Endothelial cell of umbilical vein (primary cell): ENCODE measurements around the gene ZNF195. TPM values are rescaled to one million over a fixed set of nuclear protein-coding genes. Genes with fewer than 3 reads are reported as not detected.
"Not testable (repeated sequence)": the region's sequence is repeated elsewhere in the genome, so short reads cannot be mapped to it uniquely, and the experiment has no call there.

Source experiments
- BruUV-seq: library from RNA; stranded (reverse); fragments of 400-500 nt; replicated peaks from 2 replicates; lab custom pipeline; 2021; lab: Mats Ljungman, UMichigan
- CTCF ChIA-PET: fragments of 300-600, 350-600 bp; sonication (Branson Sonifier 250); formaldehyde crosslinking; loops from one replicate; lab custom pipeline; 2021; ENCODE audit warnings: antibody characterized with exemption, inconsistent platforms; lab: Charles Lee
- POLR2A ChIA-PET: fragments of 300-600, 350-600 bp; sonication (Branson Sonifier 250); formaldehyde crosslinking; loops from one replicate; lab custom pipeline; 2021; ENCODE audit warnings: antibody characterized with exemption, inconsistent platforms; lab: Charles Lee
- DNase-seq: peaks from one replicate; pipeline ENCODE4 v3.0.0-alpha.2; 2011; ENCODE audit warnings: low read depth, low spot score
- FAIRE-seq: peaks from 2 replicates; lab custom pipeline; 2011; peaks lifted over from hg19 to GRCh38; lab: Jason Lieb, UNC
- H2AFZ ChIP-seq: 2 replicates; pipeline ENCODE4 v1.6.0; 2012; ENCODE audit warnings: low read depth, low read length, control low read depth, inconsistent platforms
- H3K27ac ChIP-seq: 2 replicates; pipeline ENCODE4 v1.5.1; 2011; ENCODE audit warnings: low read depth, mild to moderate bottlenecking, control low read depth, low read length, moderate library complexity; ENCODE audit not compliant: insufficient read depth
- H3K27me3 ChIP-seq, 2 experiments: 2 replicates each; pipeline versions ENCODE4 v1.6.0 to v1.6.1; 2011; ENCODE audit warnings: low read length in 2 of 2, mixed read lengths in 1 of 2; ENCODE audit not compliant: control insufficient read depth in 2 of 2, insufficient read depth in 2 of 2
- H3K36me3 ChIP-seq, 2 experiments: 2 replicates in 1 of 2; 3 replicates in 1 of 2; pipeline ENCODE4 v1.5.1; 2011; ENCODE audit warnings: low read length in 2 of 2, mild to moderate bottlenecking in 1 of 2, moderate library complexity in 1 of 2; ENCODE audit not compliant: control insufficient read depth in 2 of 2, insufficient read depth in 2 of 2; ENCODE audit errors: extremely low read depth in 1 of 2
- H3K4me1 ChIP-seq: 3 replicates; pipeline ENCODE4 v1.5.1; 2011; ENCODE audit warnings: mild to moderate bottlenecking, low read length; ENCODE audit not compliant: control insufficient read depth, insufficient read depth; ENCODE audit errors: extremely low read depth
- H3K4me2 ChIP-seq: 2 replicates; pipeline ENCODE4 v1.6.1; 2011; ENCODE audit warnings: low read length, control low read depth, mixed read lengths; ENCODE audit not compliant: insufficient read depth
- H3K4me3 ChIP-seq, 3 experiments: fragments of 200-600 bp in 1 of 3; sonication (generic), shearing (Covaris generic) in 1 of 3; replicated peaks in 1 of 3; 2 replicates each; pipeline ENCODE4 v1.5.1; 2011 to 2016; ENCODE audit warnings: control low read depth in 3 of 3, low read length in 3 of 3, mild to moderate bottlenecking in 2 of 3, inconsistent platforms in 1 of 3, low read depth in 1 of 3, moderate library complexity in 1 of 3; ENCODE audit not compliant: insufficient read depth in 1 of 3
- H3K79me2 ChIP-seq: 2 replicates; pipeline ENCODE4 v1.6.0; 2012; ENCODE audit warnings: low read length, inconsistent platforms; ENCODE audit not compliant: control insufficient read depth, insufficient read depth
- H3K9ac ChIP-seq: replicated peaks from 2 replicates; pipeline ENCODE3; 2011; ENCODE audit warnings: low read length, control low read depth; ENCODE audit not compliant: insufficient read depth; ENCODE audit errors: extremely low read depth
- H3K9me1 ChIP-seq: replicated peaks from 3 replicates; pipeline ENCODE4 v1.6.0; 2011; ENCODE audit warnings: mild to moderate bottlenecking, low read length; ENCODE audit not compliant: control insufficient read depth, insufficient read depth; ENCODE audit errors: extremely low read depth
- H3K9me3 ChIP-seq: replicated peaks from 2 replicates; pipeline ENCODE4 v1.5.1; 2012; ENCODE audit warnings: low read length, inconsistent platforms; ENCODE audit not compliant: control insufficient read depth, insufficient read depth
- H4K20me1 ChIP-seq: replicated peaks from 2 replicates; pipeline ENCODE3; 2011; ENCODE audit warnings: mild to moderate bottlenecking, low read length; ENCODE audit not compliant: control insufficient read depth, insufficient read depth; ENCODE audit errors: extremely low read depth
- dilution Hi-C: fragments of 300-500 bp; cut with MboI; formaldehyde crosslinking; loops from one replicate; pipeline ENCODE4 v1.15.0; 2019; ENCODE audit warnings: low sequenced_read_pairs; ENCODE audit not compliant: extremely low pct_ligation_motif_present
- intact Hi-C: fragments of 100-400 bp; cut with micrococcal nuclease; formaldehyde crosslinking; loops from one replicate; pipeline ENCODE4 v1.10.0; 2022
- polyA plus RNA-seq, 4 experiments: library from polyadenylated mRNA; depleted of rRNA in 3 of 4; stranded (reverse) in 3 of 4; unstranded in 1 of 4; fragments of >200 nt; gene quantifications; 2 replicates each; pipeline versions ENCODE4 v1.2.1 to v1.2.3, GENCODE V29; 2011 to 2012; ENCODE audit warnings: missing spikeins in 1 of 4
- small RNA-seq: library from RNA; depleted of rRNA; stranded (forward); fragments of <200 nt; gene quantifications from one replicate; pipeline ENCODE3, GENCODE V24; 2012; ENCODE audit warnings: low replicate concordance, low read depth; ENCODE audit not compliant: insufficient read depth, insufficient read length
- total RNA-seq: library from RNA; stranded (reverse); gene quantifications from 2 replicates; pipeline ENCODE4 v1.2.3, GENCODE V29; 2021

ZNF195 gene
- total and polyA plus RNA-seq, 2 donors (not counting 3 experiments of a cell fraction or from before 2014, with no cell fraction given): 12.8 to 32.5 TPM

DNA sequence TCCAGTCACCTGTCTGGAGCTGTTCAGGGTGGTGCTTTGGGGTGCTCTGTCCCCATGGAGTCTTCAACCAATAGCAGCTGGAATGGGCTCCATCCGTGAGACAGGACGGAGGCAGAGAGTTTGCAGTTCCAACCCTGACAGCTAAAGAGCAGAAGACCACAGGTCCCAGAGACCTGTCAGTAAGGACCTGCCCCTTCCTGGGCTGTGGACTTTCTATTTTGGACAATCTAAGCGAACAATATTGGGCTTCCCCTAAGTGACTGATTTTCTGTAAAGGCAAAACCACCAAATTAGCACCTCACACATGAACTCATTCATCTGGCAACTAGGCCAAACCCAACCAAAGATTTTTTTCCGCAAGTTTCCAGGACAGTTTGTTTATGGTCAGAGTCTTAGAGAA is 50.4 kb downstream of the ZNF195 start:
- CTCF ChIA-PET, dilution Hi-C loops, H3K9me1 ChIP-seq, H3K36me3 ChIP-seq, H3K4me2 ChIP-seq, intact Hi-C loops, H3K27ac ChIP-seq, H3K4me3 ChIP-seq, H2AFZ ChIP-seq, H3K27me3 ChIP-seq, H3K79me2 ChIP-seq, FAIRE-seq, DNase-seq, H4K20me1 ChIP-seq, H3K4me1 ChIP-seq, BruUV-seq, H3K9ac ChIP-seq, POLR2A ChIA-PET, H3K9me3 ChIP-seq: not testable (repeated sequence)

GRCh38 chr11:3326450-3326849 is 52.5 kb downstream of the ZNF195 start:
- H3K27me3 ChIP-seq, H3K9me3 ChIP-seq, H2AFZ ChIP-seq, H3K79me2 ChIP-seq, intact Hi-C loops, H3K9me1 ChIP-seq, H3K36me3 ChIP-seq, BruUV-seq, DNase-seq, CTCF ChIA-PET, H4K20me1 ChIP-seq, H3K9ac ChIP-seq, dilution Hi-C loops, FAIRE-seq, H3K4me1 ChIP-seq, POLR2A ChIA-PET, H3K4me3 ChIP-seq, H3K4me2 ChIP-seq, H3K27ac ChIP-seq: not testable (repeated sequence)

DNA sequence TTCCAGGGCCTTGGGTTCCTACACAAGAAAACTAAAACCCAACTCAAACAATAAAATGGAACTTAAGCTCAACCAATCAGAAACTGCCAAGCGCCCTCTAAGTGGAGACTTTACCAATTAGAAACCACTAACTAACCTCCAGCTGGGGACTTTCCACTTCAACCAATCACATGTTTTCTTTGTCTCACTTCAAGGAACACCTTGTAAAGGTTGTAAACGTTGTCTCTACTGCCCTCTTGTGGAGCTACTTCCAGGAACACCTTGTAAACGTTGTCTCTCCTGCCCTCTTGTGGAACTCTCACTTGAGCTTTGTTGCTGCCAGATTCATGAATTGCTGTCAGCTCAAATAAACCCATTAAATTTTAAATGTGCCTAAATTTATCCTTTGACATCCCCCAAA is 54.2 kb downstream of the ZNF195 start:
- H3K27ac ChIP-seq, CTCF ChIA-PET, H4K20me1 ChIP-seq, H3K4me1 ChIP-seq, H3K79me2 ChIP-seq, intact Hi-C loops, H2AFZ ChIP-seq, H3K4me3 ChIP-seq, H3K9me1 ChIP-seq, BruUV-seq, H3K4me2 ChIP-seq, dilution Hi-C loops, DNase-seq, H3K27me3 ChIP-seq, H3K9me3 ChIP-seq, POLR2A ChIA-PET, H3K36me3 ChIP-seq, H3K9ac ChIP-seq: not testable (repeated sequence)
- peak; percentile 87 for FAIRE-seq

Small RNA genes within 50 kb of the gene (small RNA-seq; reads per million reads assigned to genes)
- gene AC123788.2: not detected

Other genes with a start within 250 kb of the ZNF195 start
- 30.2 and 37.7 TPM in 2 replicates for gene OSBPL5, start 213.8 kb downstream of the ZNF195 start, total RNA-seq
- 8.6 and 8.7 TPM in 2 replicates for gene OSBPL5, start 213.8 kb downstream of the ZNF195 start, polyA plus RNA-seq
- gene MRGPRG, start 160.3 kb downstream of the ZNF195 start, total RNA-seq: not detected in 2 replicates
- not detected in 2 replicates for gene MRGPRG, start 160.3 kb downstream of the ZNF195 start, polyA plus RNA-seq
- gene MRGPRE, start 146.7 kb downstream of the ZNF195 start, total RNA-seq: not detected in 2 replicates
- gene MRGPRE, start 146.7 kb downstream of the ZNF195 start, polyA plus RNA-seq: not detected in 2 replicates